IMR-90 (cell line): ENCODE data around the gene CDKAL1. TPM values are rescaled to one million over a fixed set of nuclear protein-coding genes. Genes with fewer than 3 reads are reported as not detected.

Experiments used
- ATAC-seq: fragments of 200-7000 bp; cut with Tn5 transposase; 2 replicates; pipeline ENCODE4 v1.9.1; 2020; ENCODE audit warnings: low read depth, mild to moderate bottlenecking, moderate library complexity
- BruUV-seq: library from RNA; stranded (reverse); fragments of 400-500 nt; replicated peaks from 2 replicates; lab custom pipeline; 2021; lab: Mats Ljungman, UMichigan
- CTCF ChIA-PET: fragments of 300-600 bp; formaldehyde crosslinking; extraction: SDS; loops from one replicate; lab custom pipeline; 2021; ENCODE audit warnings: antibody characterized with exemption; lab: Yijun Ruan, JAX
- POLR2A ChIA-PET: fragments of 300-600 bp; sonication (Branson Sonifier 250); formaldehyde crosslinking; loops from one replicate; lab custom pipeline; 2022; ENCODE audit warnings: antibody characterized with exemption; ENCODE audit not compliant: unreplicated experiment; lab: Charles Lee
- DNase-seq: peaks from one replicate; pipeline ENCODE4 v3.0.0; 2013
- H2AFZ ChIP-seq: replicated peaks from 2 replicates; pipeline ENCODE3; 2013; ENCODE audit warnings: low read length, mild to moderate bottlenecking; ENCODE audit not compliant: poor library complexity
- H2AK5ac ChIP-seq: 2 replicates; pipeline ENCODE4 v1.6.1; 2013; ENCODE audit warnings: low read depth, low read length, inconsistent platforms
- H2AK9ac ChIP-seq: replicated peaks from 2 replicates; pipeline ENCODE3; 2013; ENCODE audit warnings: mild to moderate bottlenecking, low read depth, low read length, moderate library complexity; ENCODE audit not compliant: poor library complexity
- H2BK120ac ChIP-seq: 2 replicates; pipeline ENCODE4 v1.6.1; 2013; ENCODE audit warnings: low read depth, low read length, inconsistent platforms
- H2BK15ac ChIP-seq: 3 replicates; pipeline ENCODE4 v1.6.1; 2013; ENCODE audit warnings: low read depth, low read length, inconsistent platforms
- H2BK20ac ChIP-seq: 2 replicates; pipeline ENCODE4 v1.6.1; 2013; ENCODE audit warnings: low read depth, mild to moderate bottlenecking, inconsistent platforms, low read length, moderate library complexity
- H2BK5ac ChIP-seq: 2 replicates; pipeline ENCODE4 v1.6.1; 2013; ENCODE audit warnings: mild to moderate bottlenecking, low read depth, low read length, inconsistent platforms; ENCODE audit not compliant: poor library complexity, severe bottlenecking
- H3K14ac ChIP-seq: replicated peaks from 2 replicates; pipeline ENCODE4 v1.6.1; 2013; ENCODE audit warnings: low read depth, low read length, inconsistent platforms
- H3K18ac ChIP-seq: 2 replicates; pipeline ENCODE4 v1.6.1; 2013; ENCODE audit warnings: low read depth, low read length, control low read depth
- H3K23ac ChIP-seq: 2 replicates; pipeline ENCODE4 v1.6.1; 2013; ENCODE audit warnings: low read depth, low read length, inconsistent platforms
- H3K27ac ChIP-seq: 2 replicates; pipeline ENCODE4 v1.5.1; 2013; ENCODE audit warnings: mild to moderate bottlenecking, control low read depth, low read length; ENCODE audit not compliant: insufficient read depth
- H3K27me3 ChIP-seq: 2 replicates; pipeline ENCODE4 v1.6.1; 2013; ENCODE audit warnings: low read length; ENCODE audit not compliant: control insufficient read depth, insufficient read depth
- H3K36me3 ChIP-seq: 2 replicates; pipeline ENCODE4 v1.6.1; 2013; ENCODE audit warnings: low read length, mixed read lengths; ENCODE audit not compliant: control insufficient read depth, insufficient read depth
- H3K4ac ChIP-seq: 2 replicates; pipeline ENCODE4 v1.6.1; 2013; ENCODE audit warnings: low read depth, low read length, inconsistent platforms
- H3K4me1 ChIP-seq: 2 replicates; pipeline ENCODE4 v1.6.1; 2013; ENCODE audit warnings: low read length, mixed read lengths; ENCODE audit not compliant: control insufficient read depth, insufficient read depth
- H3K4me2 ChIP-seq: 2 replicates; pipeline ENCODE4 v1.6.1; 2013; ENCODE audit warnings: low read depth, mild to moderate bottlenecking, control low read depth, low read length, moderate library complexity
- H3K4me3 ChIP-seq: 2 replicates; pipeline ENCODE4 v1.5.1; 2013; ENCODE audit warnings: low read depth, mild to moderate bottlenecking, control low read depth, low read length, moderate library complexity; ENCODE audit not compliant: insufficient read depth
- H3K56ac ChIP-seq: 2 replicates; pipeline ENCODE4 v1.6.1; 2013; ENCODE audit warnings: low read length, inconsistent platforms; ENCODE audit not compliant: insufficient read depth; ENCODE audit errors: extremely low read depth
- H3K79me1 ChIP-seq, 2 experiments: 2 replicates each; pipeline ENCODE4 v1.6.1; 2013; ENCODE audit warnings: low read length in 2 of 2, inconsistent platforms in 1 of 2, low read depth in 1 of 2
- H3K9ac ChIP-seq: 2 replicates; pipeline ENCODE4 v1.6.1; 2013; ENCODE audit warnings: low read depth, low read length, control low read depth
- H3K9me1 ChIP-seq: 2 replicates; pipeline ENCODE4 v1.6.1; 2013; ENCODE audit warnings: low read length, inconsistent platforms; ENCODE audit not compliant: insufficient read depth
- H3K9me3 ChIP-seq: 2 replicates; pipeline ENCODE4 v1.6.1; 2013; ENCODE audit warnings: low read length; ENCODE audit not compliant: control insufficient read depth, insufficient read depth
- H4K20me1 ChIP-seq: 2 replicates; pipeline ENCODE4 v1.6.1; 2013; ENCODE audit warnings: low read length, inconsistent platforms; ENCODE audit not compliant: insufficient read depth
- H4K5ac ChIP-seq: 2 replicates; pipeline ENCODE4 v1.6.1; 2013; ENCODE audit warnings: mild to moderate bottlenecking, low read depth, low read length, control low read depth
- H4K8ac ChIP-seq, 2 experiments: 2 replicates each; pipeline ENCODE4 v1.6.1; 2013; ENCODE audit warnings: low read depth in 2 of 2, low read length in 2 of 2, control low read depth in 1 of 2, inconsistent platforms in 1 of 2
- H4K91ac ChIP-seq: 2 replicates; pipeline ENCODE4 v1.6.1; 2013; ENCODE audit warnings: low read depth, low read length, inconsistent platforms; ENCODE audit not compliant: insufficient read depth
- BHLHE40 ChIP-seq: fragments of 150-350 bp; IDR thresholded peaks from 2 replicates; pipeline ENCODE4 v1.6.1; 2016; ENCODE audit warnings: mild to moderate bottlenecking, low read depth, low read length
- CEBPB ChIP-seq: IDR thresholded peaks from 2 replicates; pipeline ENCODE4 v1.6.1; 2012; ENCODE audit warnings: low read depth, low read length, improper control_type of control experiment
- CHD1 ChIP-seq: IDR thresholded peaks from 2 replicates; pipeline ENCODE4 v1.6.1; 2012; ENCODE audit warnings: low read depth, low read length, improper control_type of control experiment
- MAFK ChIP-seq: IDR thresholded peaks from 2 replicates; pipeline ENCODE4 v1.6.1; 2012; ENCODE audit warnings: low read depth, low read length, improper control_type of control experiment
- NFE2L2 ChIP-seq: fragments of 150-350 bp; IDR thresholded peaks from 2 replicates; pipeline ENCODE4 v1.6.1; 2016; ENCODE audit warnings: low read depth, mild to moderate bottlenecking, low read length
- POLR2A ChIP-seq: IDR thresholded peaks from 2 replicates; pipeline ENCODE4 v1.6.1; 2012; ENCODE audit warnings: mild to moderate bottlenecking, low read depth, low read length
- RAD21 ChIP-seq: IDR thresholded peaks from 2 replicates; pipeline ENCODE4 v1.6.1; 2012; ENCODE audit warnings: low read length, improper control_type of control experiment
- RCOR1 ChIP-seq: IDR thresholded peaks from 2 replicates; pipeline ENCODE4 v1.6.1; 2012; ENCODE audit warnings: mild to moderate bottlenecking, low read length, improper control_type of control experiment; ENCODE audit not compliant: insufficient replicate concordance
- RFX5 ChIP-seq: IDR thresholded peaks from 2 replicates; pipeline ENCODE4 v1.8.0; 2012; ENCODE audit warnings: low read depth, mild to moderate bottlenecking, low read length, moderate library complexity
- SMC3 ChIP-seq: fragments of 150-350 bp; IDR thresholded peaks from 2 replicates; pipeline ENCODE4 v1.6.1; 2016; ENCODE audit warnings: low read depth, mild to moderate bottlenecking, antibody characterized with exemption, low read length, moderate library complexity
- USF2 ChIP-seq: fragments of 150-350 bp; IDR thresholded peaks from 2 replicates; pipeline ENCODE4 v1.6.1; 2017; ENCODE audit warnings: mild to moderate bottlenecking, antibody characterized with exemption, low read length, low read depth
- dilution Hi-C: fragments of 300-500 bp; cut with HindIII; formaldehyde crosslinking; loops from one replicate; pipeline ENCODE4 v1.14.3; 2018; ENCODE audit warnings: low sequenced_read_pairs; ENCODE audit not compliant: unreplicated experiment
- in situ Hi-C: fragments of 300-500 bp; cut with MboI; formaldehyde crosslinking; loops from 3 replicates; pipeline ENCODE4 v1.14.3; 2019; ENCODE audit warnings: low sequenced_read_pairs, inconsistent platforms, mixed read lengths
- intact Hi-C: fragments of 100-400 bp; cut with micrococcal nuclease; formaldehyde crosslinking; loops from 2 replicates; pipeline ENCODE4 v1.10.0; 2022
- polyA plus RNA-seq, 3 experiments: library from polyadenylated mRNA; depleted of rRNA; stranded (reverse); fragments of >200 nt; gene quantifications; 2 replicates each; pipeline ENCODE4 v1.2.3, GENCODE V29; 2012; ENCODE audit warnings: low replicate concordance in 1 of 3
- total RNA-seq: library from RNA; depleted of rRNA; stranded (reverse); fragments of >200 nt; gene quantifications from 2 replicates; pipeline ENCODE4 v1.2.3, GENCODE V29; 2012
- TF ChIP-seq, protein P1 (sequence below): fragments of 150-350 bp; IDR thresholded peaks from 2 replicates; pipeline ENCODE4 v1.6.1; 2016; ENCODE audit warnings: low read depth, mild to moderate bottlenecking, low read length, moderate library complexity, borderline replicate concordance

The CDKAL1 gene
- total and polyA plus RNA-seq, 2 of the 4 experiments (the other 2 are of a cell fraction): 3.7 to 13.1 TPM

- Histone ChIP-seq H4K91ac (no peak overlapping the region), H2AFZ (no peak overlapping the region), H3K36me3 (no peaks in the 10 kb centered on the region), H3K4me3 (no peak overlapping the region), H3K4ac (no peak overlapping the region), H3K9ac (no peak overlapping the region), H2BK15ac (no peak overlapping the region), H4K20me1 (no peaks in the 10 kb centered on the region), H2BK5ac (no peak overlapping the region), H3K9me1 (no peaks in the 10 kb centered on the region), H3K27me3 (no peaks in the 10 kb centered on the region), H3K9me3 (no peaks in the 10 kb centered on the region), H3K4me1 (no peaks in the 10 kb centered on the region), H2AK9ac (no peak overlapping the region), H3K14ac (no peak overlapping the region), H3K18ac (no peak overlapping the region), H3K27ac (no peak overlapping the region), H3K56ac (no peak overlapping the region), H3K79me1 (no peaks in the 10 kb centered on the region), H2BK20ac (no peak overlapping the region), H2BK120ac (no peak overlapping the region), H4K8ac (no peak overlapping the region), H2AK5ac (no peak overlapping the region), H3K4me2 (no peak overlapping the region), H3K23ac (no peak overlapping the region), H4K5ac (no peak overlapping the region)
- intact Hi-C loops: no loop called here
- CTCF ChIA-PET: no interaction called here
- ATAC-seq: no peak
- no TSS peak for BruUV-seq
- POLR2A ChIA-PET: interaction anchor here (0.5 kb wide), 1 partner anchor 35 kb away, joined by 6 read pairs; no protein-coding TSS in a partner anchor
- dilution Hi-C loops: no loop called here
- no peak for TF ChIP-seq CHD1
- TF ChIP-seq SMC3: no peak
- no peak for TF ChIP-seq BHLHE40
- TF ChIP-seq NFE2L2: no peak
- TF ChIP-seq CEBPB: no peak
- TF ChIP-seq RCOR1: no peak
- TF ChIP-seq MAFK: no peak
- TF ChIP-seq, protein P1, sequence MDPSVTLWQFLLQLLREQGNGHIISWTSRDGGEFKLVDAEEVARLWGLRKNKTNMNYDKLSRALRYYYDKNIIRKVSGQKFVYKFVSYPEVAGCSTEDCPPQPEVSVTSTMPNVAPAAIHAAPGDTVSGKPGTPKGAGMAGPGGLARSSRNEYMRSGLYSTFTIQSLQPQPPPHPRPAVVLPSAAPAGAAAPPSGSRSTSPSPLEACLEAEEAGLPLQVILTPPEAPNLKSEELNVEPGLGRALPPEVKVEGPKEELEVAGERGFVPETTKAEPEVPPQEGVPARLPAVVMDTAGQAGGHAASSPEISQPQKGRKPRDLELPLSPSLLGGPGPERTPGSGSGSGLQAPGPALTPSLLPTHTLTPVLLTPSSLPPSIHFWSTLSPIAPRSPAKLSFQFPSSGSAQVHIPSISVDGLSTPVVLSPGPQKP: no peak
- no peak for TF ChIP-seq RAD21
- TF ChIP-seq POLR2A: no peak
- TF ChIP-seq USF2: no peak
- no peak for TF ChIP-seq RFX5
- in situ Hi-C loops: no loop called here
- no peak for DNase-seq
Observed at GRCh38 chr6:20939161-20939775, 405.0 kb downstream of the CDKAL1 start.
